Caki2 (cell line): ENCODE measurements around the gene CLASRP. TPM values are rescaled to one million over a fixed set of nuclear protein-coding genes. Genes with fewer than 3 reads are reported as not detected.
"Not testable (repeated sequence)": the region's sequence is repeated elsewhere in the genome, so short reads cannot be mapped to it uniquely, and the experiment has no call there.

Experiments used
- DNase-seq: peaks from one replicate; pipeline ENCODE4 v3.0.0-alpha.2; 2015; ENCODE audit warnings: low read depth
- in situ Hi-C: cut with HindIII; loops from 2 replicates; pipeline ENCODE4 v1.10.0; 2016; ENCODE audit warnings: low sequenced_read_pairs, low pct_unique_long_range_greater_than_20kb, mixed read lengths
- total RNA-seq: library from RNA; depleted of rRNA; stranded (reverse); fragments of >200 nt; shearing (Covaris generic); gene quantifications from 2 replicates; pipeline ENCODE4 v1.2.3, GENCODE V29; 2014; ENCODE audit warnings: low replicate concordance

CLASRP gene
- total RNA-seq, 1 experiment from 2014 or later = 13.8 TPM

DNA sequence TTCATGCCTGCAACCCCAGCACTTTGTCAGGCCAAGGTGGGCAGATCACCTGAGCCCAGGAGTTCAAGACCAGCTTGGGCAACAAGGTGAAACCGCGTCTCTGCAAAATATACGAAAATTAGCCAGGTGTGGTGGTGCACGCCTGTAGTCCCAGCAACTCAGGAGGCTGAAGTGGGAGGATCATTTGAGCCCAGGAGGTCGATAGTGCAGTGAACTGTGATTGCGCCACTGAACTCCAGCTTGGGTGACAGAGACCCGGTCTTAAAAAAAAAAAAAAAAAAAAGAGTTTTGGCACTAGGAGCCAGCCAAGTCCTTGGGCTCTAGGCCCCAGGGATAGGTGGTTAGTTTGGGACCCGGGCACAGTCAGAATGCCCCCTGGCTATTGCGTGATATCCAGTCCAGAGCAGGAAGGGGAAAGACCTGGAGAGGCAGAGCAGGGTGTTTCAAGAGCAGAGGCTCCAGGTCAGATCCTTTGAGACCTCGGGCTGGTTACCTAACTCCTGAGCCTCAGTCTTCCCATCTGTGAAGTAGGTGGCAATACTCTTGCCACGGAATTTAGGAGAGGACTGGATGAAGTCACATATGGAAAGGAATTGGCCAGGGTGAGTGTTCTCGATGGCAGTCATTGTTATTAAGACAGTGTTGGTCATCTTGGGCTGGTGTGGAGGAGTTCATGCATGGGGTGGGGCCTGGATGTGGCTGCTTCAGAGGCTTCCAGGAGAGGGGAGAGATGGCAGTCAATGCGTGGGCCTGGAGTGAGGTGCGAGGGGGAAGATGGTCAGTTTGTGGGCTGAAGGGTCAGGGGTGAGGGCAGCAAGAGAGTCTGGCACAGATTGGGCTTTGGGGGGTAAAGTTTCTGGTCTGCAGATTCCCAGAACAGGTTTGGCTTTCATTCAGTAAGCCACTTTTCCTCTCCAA lies 56.9 kb downstream of the CLASRP start:
- no peak for DNase-seq
- in situ Hi-C loops = no loop called here

DNA sequence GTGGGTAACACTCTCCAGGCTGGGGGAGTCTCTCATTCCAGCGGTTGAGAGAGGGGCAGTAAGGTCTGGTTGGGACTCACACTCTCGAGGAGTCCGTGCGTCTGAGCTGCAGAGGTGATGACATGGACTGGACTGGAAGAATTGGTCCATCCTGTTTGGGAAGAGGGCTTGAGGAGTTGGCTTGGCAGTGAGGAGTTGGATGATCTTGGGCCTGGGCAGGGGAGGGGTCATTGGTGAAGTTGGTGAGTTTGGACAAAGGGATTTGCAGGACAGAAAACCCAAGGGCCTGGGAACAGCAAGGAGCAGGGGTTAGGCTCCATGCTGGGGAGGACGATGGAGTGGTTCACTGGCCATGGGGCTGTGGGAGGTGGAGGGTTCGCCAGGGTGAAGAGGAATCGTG lies 57.9 kb downstream of the CLASRP start:
- in situ Hi-C loops = no loop called here

DNA sequence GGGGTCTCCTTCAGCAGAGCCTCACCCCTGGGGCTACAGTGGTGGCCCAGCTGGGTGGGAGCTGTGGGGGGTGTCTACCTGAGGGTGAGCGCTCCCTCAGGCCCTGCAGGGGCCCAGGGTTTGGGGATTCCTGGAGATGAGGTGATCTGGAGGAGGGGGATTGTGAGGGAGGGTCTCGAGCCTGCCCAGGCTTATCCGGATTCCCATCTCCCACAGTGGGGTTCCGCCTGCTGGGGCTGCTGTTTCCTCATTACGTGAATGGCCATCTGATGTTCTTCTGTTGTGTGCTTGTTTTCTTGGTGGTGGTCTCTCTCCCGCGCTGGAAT lies 58.6 kb downstream of the CLASRP start:
- in situ Hi-C loops = no loop called here
- DNase-seq = no peak

More for the DNA sequence above, 57.9 kb downstream of the CLASRP start:
- DNase-seq = no peak

DNA sequence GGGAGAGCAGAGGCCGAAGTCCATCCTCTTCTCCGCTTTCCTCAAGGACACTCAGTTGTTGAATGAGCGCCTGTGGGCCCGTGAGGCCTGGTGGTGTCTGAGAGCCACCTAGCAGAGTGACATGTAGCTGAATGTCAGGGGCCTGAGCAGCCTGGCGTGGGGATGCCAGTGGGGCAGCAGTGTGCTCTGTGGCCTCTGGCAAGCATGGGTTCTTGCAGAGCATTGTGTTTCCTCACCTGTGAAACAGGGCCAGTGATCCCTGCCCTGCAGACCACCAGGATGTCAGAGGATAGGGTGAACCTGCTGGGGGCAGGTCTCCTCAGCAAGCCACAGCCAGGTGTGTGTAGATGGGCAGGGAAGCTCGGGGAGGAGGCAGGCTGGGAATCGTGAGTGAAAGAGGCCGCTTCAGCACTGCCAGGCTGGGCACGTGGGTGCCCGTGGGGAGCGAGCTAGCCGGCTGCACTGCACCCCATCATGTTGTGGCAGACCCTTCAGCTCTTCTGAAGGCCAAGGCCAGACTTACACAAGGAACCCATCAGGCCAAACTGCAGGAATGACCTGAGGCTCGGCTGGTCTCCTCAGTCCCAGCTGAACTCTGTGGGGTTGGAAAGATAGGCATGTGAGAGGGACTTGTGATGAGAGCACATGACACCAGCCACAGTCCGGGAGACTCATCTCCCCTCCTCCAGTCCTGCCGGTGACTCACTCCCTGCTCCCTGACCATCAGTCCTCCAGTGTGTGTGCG lies 59.1 kb downstream of the CLASRP start:
- in situ Hi-C loops = no loop called here
- peak; percentile 97 for DNase-seq

DNA sequence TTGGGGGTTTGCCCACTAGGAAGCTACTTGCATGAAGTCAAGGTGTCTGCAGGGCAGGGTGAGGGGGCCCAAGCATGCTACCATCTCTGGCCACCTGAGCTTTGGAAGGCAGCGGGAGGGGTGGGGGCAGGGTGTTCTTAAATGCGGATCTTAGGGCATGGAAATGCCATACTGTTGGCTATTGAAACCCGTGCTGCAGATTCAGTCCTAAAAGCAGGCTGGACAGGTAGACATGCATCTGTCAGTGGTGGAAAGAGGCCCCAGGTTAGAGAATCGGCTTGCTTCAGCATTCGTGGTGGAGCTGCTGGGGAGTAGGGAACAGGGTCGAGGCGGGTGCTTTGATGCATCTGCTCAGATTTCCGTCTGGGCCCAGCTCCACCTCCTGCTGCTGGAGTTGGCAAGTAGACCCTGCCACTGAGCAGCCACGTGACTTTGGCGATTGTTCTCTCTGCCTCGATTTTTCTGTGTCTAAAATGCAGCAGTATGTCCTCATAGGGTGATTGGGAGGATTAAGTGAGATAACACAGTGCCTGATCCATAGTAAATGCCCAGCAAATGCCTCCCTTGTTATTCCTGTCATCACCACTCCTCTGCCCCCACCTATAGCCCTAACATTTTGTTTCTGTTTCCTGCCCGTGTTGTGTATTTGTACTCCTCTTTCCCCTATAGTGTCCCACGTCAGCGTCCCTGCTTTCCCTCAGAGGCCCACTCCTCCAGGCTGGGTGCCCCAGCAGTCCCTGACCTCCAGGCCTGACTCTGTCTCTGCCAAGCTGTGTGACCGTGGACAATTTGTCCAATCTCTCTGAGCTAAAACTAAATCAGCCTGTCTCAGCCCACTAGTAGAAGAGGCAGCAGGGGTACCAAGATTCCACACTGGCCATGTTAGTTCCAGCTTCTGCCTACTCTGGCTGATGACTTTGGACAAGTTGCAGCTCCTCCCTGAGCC lies 59.9 kb downstream of the CLASRP start:
- DNase-seq = no peak
- in situ Hi-C loops = no loop called here

DNA sequence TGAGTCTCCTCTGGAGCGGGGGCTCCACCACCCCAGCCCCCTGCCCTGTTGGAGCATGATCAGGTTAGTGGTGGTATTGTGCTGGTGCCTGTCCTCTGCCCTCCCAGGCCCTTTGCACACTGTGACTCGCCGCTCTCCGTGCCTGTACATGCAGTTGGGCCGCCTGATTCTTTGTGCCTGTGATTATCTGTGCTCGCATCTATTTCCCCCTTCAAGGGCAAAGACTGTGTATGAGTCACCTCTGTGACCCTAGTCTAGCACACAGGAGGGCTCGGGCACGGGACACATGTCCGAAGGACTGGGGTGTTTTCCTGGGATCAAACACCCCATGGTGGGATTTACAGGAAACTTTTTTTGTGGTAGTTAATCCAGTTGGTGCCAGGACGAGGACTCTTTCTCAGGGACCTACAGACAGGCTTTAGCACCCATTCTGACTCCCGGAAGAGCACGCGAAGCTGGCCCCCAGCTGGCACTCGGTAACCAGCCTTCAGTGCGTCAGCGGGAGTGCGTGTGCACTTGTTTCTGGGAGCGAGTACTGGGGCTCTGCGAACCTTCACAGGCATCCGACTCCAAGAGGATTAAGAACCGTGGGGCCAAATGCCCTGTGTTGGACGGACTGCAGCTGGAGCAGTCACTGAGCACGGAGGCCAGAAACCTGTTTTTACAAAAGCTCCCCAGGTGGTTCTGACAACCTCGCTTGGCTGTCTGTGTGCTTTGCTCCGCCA lies 60.8 kb downstream of the CLASRP start:
- no peak for DNase-seq

DNA sequence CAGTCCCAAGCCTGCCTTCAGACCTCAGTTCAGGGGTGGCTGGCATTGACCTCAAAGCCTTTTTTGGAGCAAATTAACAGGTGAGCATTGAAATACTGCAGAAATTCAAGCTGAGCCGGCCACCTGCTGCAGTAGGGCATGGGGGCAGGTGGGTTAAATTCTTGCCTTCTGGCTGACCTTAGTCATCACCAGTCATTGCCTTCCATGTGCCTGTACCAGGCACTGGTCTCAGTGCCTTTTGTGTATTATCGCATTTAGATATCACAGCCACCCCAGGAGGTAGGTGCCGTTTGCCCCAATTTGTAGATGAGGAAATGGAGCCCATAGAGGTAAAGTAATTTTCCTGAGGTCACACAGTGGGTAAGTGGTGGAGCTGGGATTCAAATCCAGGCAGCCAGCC lies 61.4 kb downstream of the CLASRP start:
- in situ Hi-C loops = no loop called here
- DNase-seq = no peak

More for the DNA sequence above, 60.8 kb downstream of the CLASRP start:
- in situ Hi-C loops = no loop called here

DNA sequence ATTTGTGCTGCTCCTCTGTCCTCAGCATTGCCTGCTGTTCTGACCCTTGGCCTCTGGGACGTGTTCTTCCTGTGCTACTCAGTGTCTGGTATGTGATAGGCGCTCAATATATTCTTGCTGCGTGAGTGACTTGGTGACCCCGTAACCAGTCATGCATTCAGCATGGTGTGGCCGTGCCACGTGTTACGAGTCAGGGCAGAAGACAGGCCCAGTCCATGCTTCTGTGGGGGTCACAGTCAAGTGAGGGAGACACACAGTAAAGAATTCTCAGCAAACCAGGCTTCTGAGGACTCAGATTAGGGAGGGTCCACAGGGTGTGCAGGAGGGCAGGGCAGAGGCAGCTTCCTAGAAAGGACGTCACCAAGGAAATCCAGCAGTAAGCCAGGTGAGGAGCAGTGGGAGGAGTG lies 62.0 kb downstream of the CLASRP start:
- in situ Hi-C loops = no loop called here
- peak; percentile 93 for DNase-seq

DNA sequence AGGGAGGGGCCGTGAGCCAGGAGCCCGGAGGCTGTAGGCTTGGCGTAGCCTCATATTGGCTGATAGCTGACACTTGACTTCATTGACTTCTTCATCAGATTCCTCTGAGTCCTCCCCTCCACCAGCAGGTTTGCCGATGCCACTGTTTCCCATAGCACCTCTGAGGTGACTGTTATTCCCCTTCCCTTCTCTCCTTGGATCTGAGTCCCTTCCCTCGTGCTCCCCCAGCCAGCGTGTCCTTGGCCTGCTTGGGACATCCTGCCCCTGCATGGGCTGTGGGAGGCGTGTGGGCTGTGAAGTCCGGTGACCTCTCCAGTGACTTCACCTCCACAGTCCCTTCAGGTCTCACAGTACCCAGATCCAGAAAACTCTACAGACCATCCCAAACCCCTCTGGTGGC lies 63.0 kb downstream of the CLASRP start:
- DNase-seq = no peak
- in situ Hi-C loops = no loop called here

DNA sequence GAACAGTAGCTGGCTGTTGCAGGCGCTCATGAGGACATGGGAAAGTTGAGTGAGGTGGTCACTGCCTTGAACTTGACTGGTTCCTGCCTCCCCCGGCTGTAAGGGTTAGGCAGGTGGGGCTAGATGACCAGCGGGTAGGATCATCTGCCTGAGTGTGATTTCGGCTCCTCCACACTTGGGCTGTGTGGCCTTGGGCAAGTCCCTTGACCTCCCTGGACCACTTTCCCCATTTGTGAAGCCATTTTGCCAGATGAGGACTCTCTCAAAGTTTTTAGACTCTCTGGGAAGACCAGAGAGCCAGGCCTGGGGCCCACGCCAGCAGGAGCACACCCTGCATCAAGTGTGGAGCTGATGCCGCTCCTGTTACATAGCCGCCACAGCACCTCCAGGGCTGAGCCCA lies 63.6 kb downstream of the CLASRP start:
- in situ Hi-C loops = no loop called here
- no peak for DNase-seq

DNA sequence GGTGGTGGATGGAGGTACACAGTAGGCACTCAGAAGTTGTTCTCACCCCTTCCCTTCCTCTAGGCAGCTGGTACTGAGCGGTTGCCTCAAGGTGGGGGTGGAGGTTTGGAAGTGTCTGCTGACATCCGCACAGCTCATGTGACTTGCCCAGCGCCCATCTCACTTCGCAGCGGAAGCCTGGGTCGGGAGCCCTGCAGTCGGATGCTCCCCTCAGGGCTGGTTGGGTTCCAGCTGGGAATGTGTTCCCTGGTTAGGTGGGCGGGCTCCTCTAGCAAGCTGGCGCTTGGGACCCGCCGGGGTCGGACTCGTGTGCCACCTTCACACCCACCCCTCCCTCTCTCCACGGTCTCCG lies 64.3 kb downstream of the CLASRP start:
- in situ Hi-C loops = no loop called here

DNA sequence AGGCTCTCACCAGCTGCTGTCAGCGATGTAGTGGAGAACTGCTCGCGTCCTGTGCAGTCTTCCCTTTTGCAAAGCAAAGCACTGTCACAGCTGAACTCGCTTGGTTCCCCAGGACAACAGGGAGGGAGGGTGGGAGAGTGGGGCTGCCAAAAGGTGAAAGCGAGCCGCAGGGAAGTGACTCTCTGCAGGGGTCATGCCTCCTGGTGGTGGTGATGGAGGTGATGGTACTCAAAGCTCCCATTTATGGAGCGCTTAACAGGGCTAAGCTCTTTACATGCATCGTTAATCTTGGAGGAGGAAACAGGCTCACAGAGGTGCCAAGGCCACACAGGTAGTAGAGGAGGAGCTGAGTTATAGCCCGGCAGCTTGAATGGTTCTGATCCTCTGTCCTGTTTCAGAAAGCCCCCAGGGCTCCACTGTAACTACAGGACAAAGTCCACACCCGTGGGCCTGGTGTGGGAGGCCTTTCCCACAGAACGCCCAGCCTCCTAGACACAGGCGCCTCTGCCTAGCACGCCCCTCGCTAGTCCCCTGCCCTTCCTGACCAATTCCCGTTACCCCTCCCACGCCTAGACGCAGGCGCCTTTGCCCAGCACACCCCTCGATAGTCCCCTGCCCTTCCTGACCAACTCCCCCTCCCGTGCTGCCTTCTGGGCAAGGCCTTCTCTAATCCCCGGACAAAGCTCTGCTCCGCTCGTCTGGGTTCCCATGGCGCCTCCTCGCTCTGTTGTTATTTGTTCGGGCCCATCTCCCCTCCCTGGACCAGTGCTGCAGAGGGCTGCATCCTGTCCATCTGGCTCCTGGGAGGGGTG lies 64.9 kb downstream of the CLASRP start:
- in situ Hi-C loops = no loop called here
- peak; percentile 72 for DNase-seq

More for the DNA sequence above, 64.3 kb downstream of the CLASRP start:
- no peak for DNase-seq

DNA sequence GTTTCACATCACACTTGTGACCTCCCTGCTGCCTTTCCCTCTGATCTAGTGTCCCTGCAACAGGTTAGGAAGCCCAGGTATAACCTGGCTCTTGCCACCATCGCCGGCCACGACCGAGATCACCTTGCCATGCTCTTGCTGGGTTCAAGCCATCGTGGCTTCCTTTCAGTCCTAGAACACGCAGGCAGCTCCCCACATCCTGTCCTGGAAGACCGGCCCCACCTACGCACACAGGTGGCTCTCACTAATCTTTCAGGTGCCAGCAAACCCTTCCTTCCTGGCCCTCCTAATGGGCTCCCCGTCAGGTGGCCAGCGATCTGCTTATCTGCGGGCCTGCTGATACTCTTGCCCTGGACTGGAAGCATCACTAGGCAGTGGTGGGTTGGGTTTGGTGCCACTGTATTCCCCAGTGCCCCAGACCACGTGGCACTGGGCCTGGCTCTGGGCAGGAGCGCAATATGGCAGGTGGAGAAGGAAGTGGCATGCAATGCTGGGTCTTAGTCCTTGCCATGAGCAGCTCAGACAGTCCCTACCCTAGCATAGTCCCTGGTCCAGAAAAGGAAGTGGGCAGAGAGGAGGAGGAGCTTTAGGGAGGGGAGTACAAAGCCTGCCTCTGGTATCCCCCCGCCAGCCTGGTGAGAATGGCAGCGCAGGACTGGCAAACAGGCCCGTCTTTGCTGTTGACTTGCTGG lies 66.0 kb downstream of the CLASRP start:
- in situ Hi-C loops = no loop called here
- DNase-seq = no peak

DNA sequence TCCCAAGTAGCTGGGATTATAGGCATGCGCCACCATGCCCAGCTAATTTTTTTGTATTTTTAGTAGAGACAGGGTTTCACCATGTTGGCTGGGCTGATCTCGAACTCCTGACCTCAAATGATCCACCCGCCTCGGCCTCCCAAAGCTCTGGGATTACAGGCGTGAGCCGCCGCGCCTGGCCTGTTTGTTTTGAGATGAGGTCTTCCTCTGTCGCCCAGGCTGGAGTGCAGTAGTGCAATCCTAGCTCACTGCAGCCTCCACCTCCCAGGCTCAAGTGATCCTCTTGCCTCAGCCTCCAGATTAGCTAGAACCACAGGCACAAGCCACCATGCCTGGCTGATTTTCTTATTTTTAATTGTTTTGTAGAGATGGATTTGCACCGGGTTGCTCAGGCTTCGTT lies 67.5 kb downstream of the CLASRP start:
- DNase-seq, in situ Hi-C loops: not testable (repeated sequence)

DNA sequence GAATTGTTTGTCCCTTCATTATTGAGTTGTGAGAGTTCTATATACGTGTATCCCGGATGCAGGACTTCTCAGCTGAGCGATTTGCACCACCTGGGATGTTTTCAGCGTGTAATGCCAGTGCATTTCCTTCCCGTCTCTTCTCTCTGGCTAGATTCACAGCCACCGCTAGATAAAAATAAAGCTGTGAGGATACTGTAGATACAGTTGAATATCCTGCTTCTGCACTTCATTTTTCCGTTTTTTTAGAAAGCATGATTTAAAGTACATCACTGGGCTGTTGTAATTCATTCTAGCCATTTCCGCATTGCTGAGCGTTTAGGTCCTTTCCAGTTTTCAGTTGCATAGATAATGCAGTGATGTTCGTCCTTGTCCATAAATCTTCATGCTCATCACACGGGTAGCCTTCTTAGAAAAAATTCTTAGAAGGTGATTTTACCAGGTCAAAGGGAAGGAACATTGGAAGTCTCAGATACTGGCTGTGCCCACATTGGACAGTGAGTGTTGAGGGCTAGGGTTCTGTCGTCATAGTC lies 68.8 kb downstream of the CLASRP start:
- in situ Hi-C loops = no loop called here
- no peak for DNase-seq

DNA sequence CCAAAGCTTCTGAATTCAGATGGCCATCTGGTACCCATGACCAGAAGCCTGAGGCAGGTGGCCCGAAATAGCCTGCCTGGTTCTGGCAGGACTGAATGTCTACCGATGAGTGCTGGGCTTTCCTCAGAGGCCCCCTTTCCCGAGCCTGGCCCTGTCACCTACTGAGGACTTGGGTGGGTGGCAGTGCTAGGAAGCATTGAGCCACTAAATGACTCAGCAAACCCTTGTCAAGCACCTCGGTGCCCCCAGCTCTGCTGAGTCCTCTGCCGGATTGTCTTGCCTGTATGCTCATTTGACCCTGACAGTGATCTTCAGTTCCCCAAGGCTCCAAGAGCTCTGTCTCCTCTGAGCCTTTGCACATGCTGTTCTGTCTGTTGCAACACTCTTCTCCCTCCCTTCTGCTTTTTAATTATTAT lies 72.0 kb downstream of the CLASRP start:
- in situ Hi-C loops = no loop called here
- DNase-seq = peak; percentile 35
